Measurements from ENCODE around the gene FGF9.
A peak's percentile ranks its signal among the peaks of the same experiment; 100 is the strongest.

The FGF9 gene

GRCh38 chr13:21730186-21730880 lies 59.5 kb downstream of the FGF9 start:
- no peak overlapping the region for H3K4me3 Mint-ChIP-seq
- DNase-seq = no peak
- no peak for ATAC-seq
- peak overlapping the region in 1 of 2 donors; percentile 49 for H3K27ac Mint-ChIP-seq
- no peaks in the 10 kb centered on the region for H3K4me1 Mint-ChIP-seq
- peaks cover 8 to 9% of the 10 kb centered on the region in 2 donors for H3K9me3 Mint-ChIP-seq
- no peaks in the 10 kb centered on the region for H3K27me3 Mint-ChIP-seq

- Mint-ChIP-seq H3K9me3 (no peaks in the 10 kb centered on the region), H3K27ac (no peak overlapping the region), H3K4me1 (no peaks in the 10 kb centered on the region), H3K4me3 (no peak overlapping the region), H3K27me3 (peaks cover 8% of the 10 kb centered on the region)
- ATAC-seq (no peak), DNase-seq (no peak)
These were observed 62.8 kb downstream of the FGF9 start for GRCh38 chr13:21733475-21734263.

GRCh38 chr13:21734961-21735360 lies 64.1 kb downstream of the FGF9 start:
- DNase-seq = no peak
- Mint-ChIP-seq H3K27me3 (peaks cover 14% of the 10 kb centered on the region), H3K27ac (no peak overlapping the region), H3K4me3 (no peak overlapping the region), H3K9me3 (no peaks in the 10 kb centered on the region), H3K4me1 (no peaks in the 10 kb centered on the region)
- no peak for ATAC-seq

- Mint-ChIP-seq H3K27ac (no peak overlapping the region), H3K27me3 (peaks cover 14% of the 10 kb centered on the region), H3K4me1 (no peaks in the 10 kb centered on the region), H3K4me3 (no peak overlapping the region), H3K9me3 (no peaks in the 10 kb centered on the region)
- DNase-seq (no peak), ATAC-seq (no peak)
These were observed 65.0 kb downstream of the FGF9 start for GRCh38 chr13:21735701-21736401.

GRCh38 chr13:21736926-21737325 lies 66.1 kb downstream of the FGF9 start:
- H3K27ac Mint-ChIP-seq = no peak overlapping the region
- H3K9me3 Mint-ChIP-seq = no peaks in the 10 kb centered on the region
- H3K4me1 Mint-ChIP-seq = no peaks in the 10 kb centered on the region
- H3K27me3 Mint-ChIP-seq = peaks cover 14% of the 10 kb centered on the region
- ATAC-seq (no peak), DNase-seq (no peak)
- H3K4me3 Mint-ChIP-seq = no peak overlapping the region

- Mint-ChIP-seq H3K4me3 (no peak overlapping the region), H3K27me3 (peaks cover 14% of the 10 kb centered on the region), H3K27ac (no peak overlapping the region), H3K9me3 (no peaks in the 10 kb centered on the region), H3K4me1 (no peaks in the 10 kb centered on the region)
- no peak for ATAC-seq
- DNase-seq = no peak
These were observed 67.8 kb downstream of the FGF9 start for GRCh38 chr13:21738630-21739029.

- no peak overlapping the region for H3K4me3 Mint-ChIP-seq
- no peaks in the 10 kb centered on the region for H3K9me3 Mint-ChIP-seq
- H3K4me1 Mint-ChIP-seq = no peaks in the 10 kb centered on the region
- no peak for ATAC-seq
- H3K27ac Mint-ChIP-seq = no peak overlapping the region
- DNase-seq = no peak
- peaks cover 14% of the 10 kb centered on the region for H3K27me3 Mint-ChIP-seq
These were observed 68.9 kb downstream of the FGF9 start for GRCh38 chr13:21739771-21740170.

GRCh38 chr13:21741396-21741979 lies 70.6 kb downstream of the FGF9 start:
- no peak for DNase-seq
- no peaks in the 10 kb centered on the region for H3K4me1 Mint-ChIP-seq
- ATAC-seq = no peak
- H3K4me3 Mint-ChIP-seq = no peak overlapping the region
- no peaks in the 10 kb centered on the region for H3K9me3 Mint-ChIP-seq
- H3K27ac Mint-ChIP-seq = no peak overlapping the region
- peaks cover 14% of the 10 kb centered on the region for H3K27me3 Mint-ChIP-seq

GRCh38 chr13:21742096-21742495 lies 71.2 kb downstream of the FGF9 start:
- H3K4me3 Mint-ChIP-seq = no peak overlapping the region
- peaks cover 14% of the 10 kb centered on the region for H3K27me3 Mint-ChIP-seq
- H3K4me1 Mint-ChIP-seq = no peaks in the 10 kb centered on the region
- ATAC-seq (no peak), DNase-seq (no peak)
- H3K9me3 Mint-ChIP-seq = no peaks in the 10 kb centered on the region
- H3K27ac Mint-ChIP-seq = no peak overlapping the region

GRCh38 chr13:21744149-21744548 lies 73.3 kb downstream of the FGF9 start:
- Mint-ChIP-seq H3K4me3 (no peak overlapping the region), H3K4me1 (no peaks in the 10 kb centered on the region), H3K27ac (no peak overlapping the region), H3K9me3 (no peaks in the 10 kb centered on the region), H3K27me3 (peaks cover 9% of the 10 kb centered on the region)
- DNase-seq (no peak), ATAC-seq (no peak)

- Mint-ChIP-seq H3K4me3 (no peak overlapping the region), H3K27ac (no peak overlapping the region), H3K9me3 (no peaks in the 10 kb centered on the region), H3K27me3 (peaks cover 8% of the 10 kb centered on the region), H3K4me1 (no peaks in the 10 kb centered on the region)
- DNase-seq (no peak), ATAC-seq (no peak)
These were observed 74.4 kb downstream of the FGF9 start for GRCh38 chr13:21745307-21745706.

- Mint-ChIP-seq H3K4me3 (no peak overlapping the region), H3K27ac (no peak overlapping the region), H3K27me3 (peaks cover 8% of the 10 kb centered on the region), H3K9me3 (no peaks in the 10 kb centered on the region), H3K4me1 (no peaks in the 10 kb centered on the region)
- DNase-seq (no peak), ATAC-seq (no peak)
These were observed 76.6 kb downstream of the FGF9 start for GRCh38 chr13:21747456-21747855.

- no peaks in the 10 kb centered on the region for H3K4me1 Mint-ChIP-seq
- H3K4me3 Mint-ChIP-seq = no peak overlapping the region
- H3K27me3 Mint-ChIP-seq = peaks cover 8% of the 10 kb centered on the region
- H3K27ac Mint-ChIP-seq = no peak overlapping the region
- no peak for DNase-seq
- no peak for ATAC-seq
- no peaks in the 10 kb centered on the region for H3K9me3 Mint-ChIP-seq
These were observed 77.3 kb downstream of the FGF9 start for GRCh38 chr13:21748166-21748565.

- H3K4me3 Mint-ChIP-seq = no peak overlapping the region
- no peaks in the 10 kb centered on the region for H3K4me1 Mint-ChIP-seq
- no peaks in the 10 kb centered on the region for H3K9me3 Mint-ChIP-seq
- ATAC-seq (no peak), DNase-seq (no peak)
- H3K27ac Mint-ChIP-seq = no peak overlapping the region
- H3K27me3 Mint-ChIP-seq = peaks cover 8% of the 10 kb centered on the region
These were observed 78.5 kb downstream of the FGF9 start for GRCh38 chr13:21749410-21749809.

GRCh38 chr13:21752501-21752900 lies 81.6 kb downstream of the FGF9 start:
- Mint-ChIP-seq H3K27me3 (peaks cover 6% of the 10 kb centered on the region), H3K27ac (no peak overlapping the region), H3K4me1 (no peaks in the 10 kb centered on the region), H3K4me3 (no peak overlapping the region), H3K9me3 (no peaks in the 10 kb centered on the region)
- ATAC-seq (no peak), DNase-seq (no peak)

All from stimulated activated naive CD8-positive, alpha-beta T cell treated with anti-CD3 and anti-CD28 coated beads, Interleukin-15, amount 100 ng/mL, for 72 hours (primary cell).